Measurements from ENCODE around the gene COA1. TPM values are rescaled to one million over a fixed set of nuclear protein-coding genes. Genes with fewer than 3 reads are reported as not detected.
A peak's percentile ranks its signal among the peaks of the same experiment; 100 is the strongest.

COA1 gene
- total and polyA plus RNA-seq, 9 of the 15 experiments (the other 6 are each of a cell fraction or from before 2014, with no cell fraction given) = 98.9 to 463 (median 181) TPM

- TF ChIP-seq, protein P1, sequence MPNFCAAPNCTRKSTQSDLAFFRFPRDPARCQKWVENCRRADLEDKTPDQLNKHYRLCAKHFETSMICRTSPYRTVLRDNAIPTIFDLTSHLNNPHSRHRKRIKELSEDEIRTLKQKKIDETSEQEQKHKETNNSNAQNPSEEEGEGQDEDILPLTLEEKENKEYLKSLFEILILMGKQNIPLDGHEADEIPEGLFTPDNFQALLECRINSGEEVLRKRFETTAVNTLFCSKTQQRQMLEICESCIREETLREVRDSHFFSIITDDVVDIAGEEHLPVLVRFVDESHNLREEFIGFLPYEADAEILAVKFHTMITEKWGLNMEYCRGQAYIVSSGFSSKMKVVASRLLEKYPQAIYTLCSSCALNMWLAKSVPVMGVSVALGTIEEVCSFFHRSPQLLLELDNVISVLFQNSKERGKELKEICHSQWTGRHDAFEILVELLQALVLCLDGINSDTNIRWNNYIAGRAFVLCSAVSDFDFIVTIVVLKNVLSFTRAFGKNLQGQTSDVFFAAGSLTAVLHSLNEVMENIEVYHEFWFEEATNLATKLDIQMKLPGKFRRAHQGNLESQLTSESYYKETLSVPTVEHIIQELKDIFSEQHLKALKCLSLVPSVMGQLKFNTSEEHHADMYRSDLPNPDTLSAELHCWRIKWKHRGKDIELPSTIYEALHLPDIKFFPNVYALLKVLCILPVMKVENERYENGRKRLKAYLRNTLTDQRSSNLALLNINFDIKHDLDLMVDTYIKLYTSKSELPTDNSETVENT (CRISPR knock-in tag; IDR thresholded peaks at IDR 0.05) = peak; percentile 98
- TF ChIP-seq RAD51 (IDR thresholded peaks at IDR 0.05; ENCODE audit: borderline replicate concordance, low read depth) (peak; percentile 58; the same call in 1 of the 2 replicates), ARHGAP35 (IDR thresholded peaks at IDR 0.05; ENCODE audit: partially characterized antibody) (no peak), E2F6 (IDR thresholded peaks at IDR 0.05; ENCODE audit: borderline replicate concordance in 1 of 2, extremely low read depth in 1 of 2, insufficient read depth in 1 of 2, insufficient read length in 1 of 2, low read depth in 1 of 2, low read length in 1 of 2, poor library complexity in 1 of 2, severe bottlenecking in 1 of 2) (peak; percentile 31 to 59), ZNF280B (CRISPR knock-in tag; IDR thresholded peaks at IDR 0.05) (no peak), ZBTB12 (CRISPR knock-in tag; IDR thresholded peaks at IDR 0.05) (no peak), CBX2 (IDR thresholded peaks at IDR 0.05; ENCODE audit: insufficient read depth, low read length, poor library complexity, severe bottlenecking) (no peak), NFRKB (IDR thresholded peaks at IDR 0.05; ENCODE audit: low read depth) (peak; percentile 79; the same call in 1 of the 2 replicates), TBL1XR1 (IDR thresholded peaks at IDR 0.05; ENCODE audit: low read length in 2 of 2) (no peak), ZNF551 (CRISPR knock-in tag; IDR thresholded peaks at IDR 0.05) (no peak), RB1 (IDR thresholded peaks at IDR 0.05; ENCODE audit: low read depth) (peak; percentile 90), MEIS2 (IDR thresholded peaks at IDR 0.05; ENCODE audit: partially characterized antibody) (no peak), ZNF184 (CRISPR knock-in tag; IDR thresholded peaks at IDR 0.05) (no peak)
- TF ChIP-seq, protein P2, sequence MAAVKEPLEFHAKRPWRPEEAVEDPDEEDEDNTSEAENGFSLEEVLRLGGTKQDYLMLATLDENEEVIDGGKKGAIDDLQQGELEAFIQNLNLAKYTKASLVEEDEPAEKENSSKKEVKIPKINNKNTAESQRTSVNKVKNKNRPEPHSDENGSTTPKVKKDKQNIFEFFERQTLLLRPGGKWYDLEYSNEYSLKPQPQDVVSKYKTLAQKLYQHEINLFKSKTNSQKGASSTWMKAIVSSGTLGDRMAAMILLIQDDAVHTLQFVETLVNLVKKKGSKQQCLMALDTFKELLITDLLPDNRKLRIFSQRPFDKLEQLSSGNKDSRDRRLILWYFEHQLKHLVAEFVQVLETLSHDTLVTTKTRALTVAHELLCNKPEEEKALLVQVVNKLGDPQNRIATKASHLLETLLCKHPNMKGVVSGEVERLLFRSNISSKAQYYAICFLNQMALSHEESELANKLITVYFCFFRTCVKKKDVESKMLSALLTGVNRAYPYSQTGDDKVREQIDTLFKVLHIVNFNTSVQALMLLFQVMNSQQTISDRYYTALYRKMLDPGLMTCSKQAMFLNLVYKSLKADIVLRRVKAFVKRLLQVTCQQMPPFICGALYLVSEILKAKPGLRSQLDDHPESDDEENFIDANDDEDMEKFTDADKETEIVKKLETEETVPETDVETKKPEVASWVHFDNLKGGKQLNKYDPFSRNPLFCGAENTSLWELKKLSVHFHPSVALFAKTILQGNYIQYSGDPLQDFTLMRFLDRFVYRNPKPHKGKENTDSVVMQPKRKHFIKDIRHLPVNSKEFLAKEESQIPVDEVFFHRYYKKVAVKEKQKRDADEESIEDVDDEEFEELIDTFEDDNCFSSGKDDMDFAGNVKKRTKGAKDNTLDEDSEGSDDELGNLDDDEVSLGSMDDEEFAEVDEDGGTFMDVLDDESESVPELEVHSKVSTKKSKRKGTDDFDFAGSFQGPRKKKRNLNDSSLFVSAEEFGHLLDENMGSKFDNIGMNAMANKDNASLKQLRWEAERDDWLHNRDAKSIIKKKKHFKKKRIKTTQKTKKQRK (IDR thresholded peaks at IDR 0.05; ENCODE audit: borderline replicate concordance, low read depth, low read length) = no peak
- TF ChIP-seq, protein P3, sequence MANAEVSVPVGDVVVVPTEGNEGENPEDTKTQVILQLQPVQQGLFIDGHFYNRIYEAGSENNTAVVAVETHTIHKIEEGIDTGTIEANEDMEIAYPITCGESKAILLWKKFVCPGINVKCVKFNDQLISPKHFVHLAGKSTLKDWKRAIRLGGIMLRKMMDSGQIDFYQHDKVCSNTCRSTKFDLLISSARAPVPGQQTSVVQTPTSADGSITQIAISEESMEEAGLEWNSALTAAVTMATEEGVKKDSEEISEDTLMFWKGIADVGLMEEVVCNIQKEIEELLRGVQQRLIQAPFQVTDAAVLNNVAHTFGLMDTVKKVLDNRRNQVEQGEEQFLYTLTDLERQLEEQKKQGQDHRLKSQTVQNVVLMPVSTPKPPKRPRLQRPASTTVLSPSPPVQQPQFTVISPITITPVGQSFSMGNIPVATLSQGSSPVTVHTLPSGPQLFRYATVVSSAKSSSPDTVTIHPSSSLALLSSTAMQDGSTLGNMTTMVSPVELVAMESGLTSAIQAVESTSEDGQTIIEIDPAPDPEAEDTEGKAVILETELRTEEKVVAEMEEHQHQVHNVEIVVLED (CRISPR knock-in tag; IDR thresholded peaks at IDR 0.05) = peak; percentile 66
These were observed at the start of gene COA1 (continued) for GRCh38 chr7:43729214-43729923.
